Measurements from ENCODE around the gene SLC39A11. TPM values are rescaled to one million over a fixed set of nuclear protein-coding genes. Genes with fewer than 3 reads are reported as not detected.

SLC39A11 gene
- total RNA-seq, 1 experiment from 2014 or later: 15.2 TPM

GRCh38 chr17:73112246-73112645 lies 19.8 kb upstream of the SLC39A11 start:
- Mint-ChIP-seq H3K9me3 (no peaks in the 10 kb centered on the region; a peak in 1 of 5 replicates), H3K36me3 (ENCODE audit: insufficient read depth in 1 of 3, low read depth in 3 of 3) (no peaks in the 10 kb centered on the region), H3K4me1 (peaks cover 5 to 6% of the 10 kb centered on the region in 2 experiments; a peak in 3 of 4 replicates), H3K27me3 (ENCODE audit: low read depth) (no peaks in the 10 kb centered on the region), H3K27ac (no peak overlapping the region), H3K4me3 (no peak overlapping the region)
- no peak overlapping the region for H3K14ac ChIP-seq (ENCODE audit: insufficient read depth, low read length)
- WGBS (ENCODE audit: extremely low coverage, insufficient read length, low lambda C conversion rate): no CpG with 5 or more reads among the region's 5 CpGs
- H3K23me2 ChIP-seq (ENCODE audit: insufficient read length, low read depth, low read length, poor library complexity, severe bottlenecking): no peaks in the 10 kb centered on the region
- no peak overlapping the region for H3K4me2 ChIP-seq (ENCODE audit: insufficient read depth, insufficient read length, low read length)
- H2BK5ac ChIP-seq (ENCODE audit: insufficient read length, low read length): no peak overlapping the region
- no peaks in the 10 kb centered on the region for H3K79me1 ChIP-seq (ENCODE audit: insufficient read depth, low read depth, low read length, poor library complexity, severe bottlenecking)
- no peak for DNase-seq
- H3K4me1 ChIP-seq (ENCODE audit: insufficient read depth, low read length): no peaks in the 10 kb centered on the region
- H3K56ac ChIP-seq (ENCODE audit: insufficient read length, low read depth, low read length): no peak overlapping the region
- no peak overlapping the region for H3K23ac ChIP-seq (ENCODE audit: insufficient read length, low read depth, low read length)
- no peak overlapping the region for H3K9ac ChIP-seq (ENCODE audit: extremely low read depth, insufficient read length, low read length)
- no peak overlapping the region for H3K4ac ChIP-seq (ENCODE audit: low read depth, low read length)
- H2AK5ac ChIP-seq (ENCODE audit: insufficient read length, low read length): no peak overlapping the region
- no peak overlapping the region for H4K5ac ChIP-seq (ENCODE audit: insufficient read length, low read depth, low read length)
- H3T11ph ChIP-seq (ENCODE audit: low read length): no peak overlapping the region
- no peaks in the 10 kb centered on the region for H3K27me3 ChIP-seq (ENCODE audit: insufficient read depth, low read length)
- H4K91ac ChIP-seq (ENCODE audit: insufficient read length, low read depth, low read length): no peak overlapping the region
- no peak overlapping the region for H2AFZ ChIP-seq (ENCODE audit: low read length)
- no peak overlapping the region for H2BK12ac ChIP-seq (ENCODE audit: insufficient read length, low read depth, low read length)
- no peaks in the 10 kb centered on the region for H3K9me3 ChIP-seq (ENCODE audit: control insufficient read depth, low read depth, low read length)
- no peak overlapping the region for H4K8ac ChIP-seq (replicated peaks; ENCODE audit: insufficient read length, low read depth, low read length)
- H3K79me2 ChIP-seq (ENCODE audit: insufficient read depth, low read length): no peaks in the 10 kb centered on the region
- H2BK20ac ChIP-seq (ENCODE audit: low read depth, low read length, poor library complexity, severe bottlenecking): no peak overlapping the region
- TF ChIP-seq CTCF (conservative IDR thresholded peaks at IDR 0.05): no peak
- no peak overlapping the region for H3K27ac ChIP-seq (ENCODE audit: insufficient read length, low read depth, low read length)
- H4K20me1 ChIP-seq (ENCODE audit: control insufficient read depth, insufficient read depth, insufficient read length): no peaks in the 10 kb centered on the region
- no peak overlapping the region for H2BK120ac ChIP-seq (ENCODE audit: low read depth, low read length, poor library complexity, severe bottlenecking)
- H3K18ac ChIP-seq (ENCODE audit: insufficient read length, low read depth, low read length): no peak overlapping the region
- H2BK15ac ChIP-seq (ENCODE audit: low read depth, low read length): no peak overlapping the region
